Lower leg skin (tissue), 4 donors: ENCODE data around the gene TMEM187. TPM values are rescaled to one million over a fixed set of nuclear protein-coding genes. Genes with fewer than 3 reads are reported as not detected.

Experiments
- DNase-seq, 2 donors: peaks; one replicate each; pipeline ENCODE4 v3.0.0-alpha.2; 2019; ENCODE audit warnings: low spot score in 2 of 2
- H3K4me3 ChIP-seq: fragments of 200-600 bp; sonication (generic); 2 replicates; pipeline ENCODE4 v1.5.1; 2017; ENCODE audit warnings: mild to moderate bottlenecking, low read depth; ENCODE audit not compliant: poor library complexity, severe bottlenecking
- POLR2A ChIP-seq, 2 donors: fragments of 450-650 bp; IDR thresholded peaks; one replicate each; pipeline ENCODE4 v1.6.1; 2016 to 2017; ENCODE audit warnings: antibody characterized with exemption in 2 of 2, mild to moderate bottlenecking in 1 of 2, moderate library complexity in 1 of 2
- WGBS, 2 donors: methylation state at CpG; one replicate each; pipeline ENCODE4 v1.1.5; 2018; 5-methylcytosine and 5-hydroxymethylcytosine counted together
- intact Hi-C: fragments of 100-400 bp; cut with DNase I; formaldehyde crosslinking; loops from one replicate; pipeline ENCODE4 v1.15.0; 2023; ENCODE audit warnings: low total_unique reads
- total RNA-seq, 4 donors: library from RNA; depleted of rRNA; stranded (reverse); fragments of >200 nt; gene quantifications; one replicate each; pipeline ENCODE4 v1.1.0, GENCODE V29; 2016
- TF ChIP-seq, protein P1 (sequence below), 3 donors: fragments of 450-650 bp; IDR thresholded peaks; one replicate each; pipeline ENCODE4 v1.5.1; 2016; ENCODE audit warnings: antibody characterized with exemption in 3 of 3, mild to moderate bottlenecking in 3 of 3, moderate library complexity in 2 of 3

Gene TMEM187
- total RNA-seq, 4 donors from 2014 or later = 10.1 to 21.6 (median 14.4) TPM

DNA sequence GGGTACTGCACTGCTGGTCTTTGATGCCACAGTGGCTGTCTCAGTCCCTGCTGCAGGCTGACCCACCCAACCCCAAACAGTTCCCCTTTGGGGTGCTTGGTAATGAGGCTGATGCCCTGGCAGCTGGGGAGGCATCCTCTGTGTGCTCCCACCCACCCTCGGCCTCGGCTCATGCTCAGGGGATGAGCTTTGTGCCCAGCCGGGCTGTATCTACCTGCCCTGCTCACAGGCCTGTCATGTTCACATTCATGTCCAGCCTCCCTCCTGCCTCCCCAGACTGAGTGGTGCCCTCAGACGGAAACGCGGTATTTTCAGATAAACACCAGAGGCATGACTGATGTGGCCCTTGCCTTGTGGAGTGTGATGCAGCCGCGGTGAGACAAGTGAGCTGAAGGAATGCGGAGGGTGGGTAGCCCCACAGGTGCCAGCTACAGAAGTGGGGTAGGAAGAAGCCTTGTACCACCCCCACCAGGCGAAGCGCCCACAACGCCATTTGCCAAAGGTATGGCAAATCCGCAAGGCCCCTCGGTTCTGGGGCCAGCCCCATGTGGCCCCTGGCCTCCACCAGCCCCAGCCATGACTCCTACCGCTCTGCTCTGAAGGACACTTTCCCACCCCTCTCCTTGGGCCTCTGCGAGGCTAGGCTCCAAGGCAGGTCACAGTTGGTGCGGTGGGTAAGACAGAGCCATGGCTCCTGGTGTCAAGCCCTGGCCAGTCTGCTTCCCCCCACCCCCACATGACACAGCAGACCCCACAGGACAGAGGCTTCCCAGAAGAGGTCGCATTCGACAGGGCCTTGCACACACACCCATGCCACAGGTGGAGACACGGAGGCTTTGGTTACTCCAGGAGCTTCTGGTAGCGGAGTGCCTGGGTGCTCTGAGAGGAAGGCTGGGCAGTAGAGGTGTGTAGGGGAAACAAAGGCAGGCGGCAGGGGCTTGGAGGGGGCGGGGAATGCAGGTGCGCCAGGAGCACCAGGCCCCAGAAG lies 26.3 kb upstream of the TMEM187 start:
- TF ChIP-seq POLR2A (IDR thresholded peaks at IDR 0.05) = no peak
- TF ChIP-seq, protein P1, sequence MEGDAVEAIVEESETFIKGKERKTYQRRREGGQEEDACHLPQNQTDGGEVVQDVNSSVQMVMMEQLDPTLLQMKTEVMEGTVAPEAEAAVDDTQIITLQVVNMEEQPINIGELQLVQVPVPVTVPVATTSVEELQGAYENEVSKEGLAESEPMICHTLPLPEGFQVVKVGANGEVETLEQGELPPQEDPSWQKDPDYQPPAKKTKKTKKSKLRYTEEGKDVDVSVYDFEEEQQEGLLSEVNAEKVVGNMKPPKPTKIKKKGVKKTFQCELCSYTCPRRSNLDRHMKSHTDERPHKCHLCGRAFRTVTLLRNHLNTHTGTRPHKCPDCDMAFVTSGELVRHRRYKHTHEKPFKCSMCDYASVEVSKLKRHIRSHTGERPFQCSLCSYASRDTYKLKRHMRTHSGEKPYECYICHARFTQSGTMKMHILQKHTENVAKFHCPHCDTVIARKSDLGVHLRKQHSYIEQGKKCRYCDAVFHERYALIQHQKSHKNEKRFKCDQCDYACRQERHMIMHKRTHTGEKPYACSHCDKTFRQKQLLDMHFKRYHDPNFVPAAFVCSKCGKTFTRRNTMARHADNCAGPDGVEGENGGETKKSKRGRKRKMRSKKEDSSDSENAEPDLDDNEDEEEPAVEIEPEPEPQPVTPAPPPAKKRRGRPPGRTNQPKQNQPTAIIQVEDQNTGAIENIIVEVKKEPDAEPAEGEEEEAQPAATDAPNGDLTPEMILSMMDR (IDR thresholded peaks at IDR 0.05) = no peak
- 91 to 93% methylated on average over 5 to 24 of the region's 24 CpGs for WGBS, 2 donors
- intact Hi-C loops = no loop called here
- no peak for DNase-seq
- no peak overlapping the region for H3K4me3 ChIP-seq

DNA sequence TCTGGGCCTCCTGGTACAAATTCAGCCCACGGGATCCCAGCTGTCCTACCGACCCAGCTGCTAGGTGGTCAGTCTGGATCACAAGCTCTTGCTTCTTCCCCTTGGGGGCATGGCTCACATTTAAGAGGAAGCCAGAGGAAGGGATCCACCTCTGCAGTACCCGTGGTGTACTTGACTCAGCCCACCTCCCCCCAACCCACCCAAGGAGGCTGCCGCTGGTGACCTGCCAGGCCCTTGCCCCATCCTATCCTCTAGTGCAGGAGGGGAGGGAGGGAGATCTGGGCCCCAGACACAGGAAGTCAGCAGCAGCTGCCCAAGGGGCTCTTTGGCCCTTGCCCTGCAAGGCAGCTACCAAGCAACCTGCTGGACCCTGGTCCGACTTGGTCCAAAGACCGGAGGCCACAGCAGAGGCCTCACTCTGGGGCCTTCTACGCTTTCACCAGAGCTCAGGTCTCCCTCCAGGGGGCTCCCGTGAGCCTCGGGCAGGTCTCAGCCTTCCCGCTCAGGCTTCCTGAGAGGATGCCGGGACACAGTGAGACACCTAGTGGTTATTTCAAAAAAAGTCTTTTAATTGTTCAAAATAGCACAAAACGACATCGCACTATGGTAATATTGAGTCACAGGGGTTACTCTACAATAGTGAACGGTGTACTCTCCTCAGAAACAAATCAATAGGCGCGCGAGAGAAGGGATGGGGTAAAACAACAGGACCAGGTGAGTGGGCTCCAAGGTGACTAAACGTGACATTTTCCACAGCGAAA lies 25.4 kb upstream of the TMEM187 start:
- no peak overlapping the region for H3K4me3 ChIP-seq
- no peak for DNase-seq
- 34 to 57% methylated on average over 11 to 18 of the region's 19 CpGs for WGBS, 2 donors
- no peak for TF ChIP-seq POLR2A (IDR thresholded peaks at IDR 0.05)
- TF ChIP-seq, protein P1 (IDR thresholded peaks at IDR 0.05) = no peak
- intact Hi-C loops = no loop called here

DNA sequence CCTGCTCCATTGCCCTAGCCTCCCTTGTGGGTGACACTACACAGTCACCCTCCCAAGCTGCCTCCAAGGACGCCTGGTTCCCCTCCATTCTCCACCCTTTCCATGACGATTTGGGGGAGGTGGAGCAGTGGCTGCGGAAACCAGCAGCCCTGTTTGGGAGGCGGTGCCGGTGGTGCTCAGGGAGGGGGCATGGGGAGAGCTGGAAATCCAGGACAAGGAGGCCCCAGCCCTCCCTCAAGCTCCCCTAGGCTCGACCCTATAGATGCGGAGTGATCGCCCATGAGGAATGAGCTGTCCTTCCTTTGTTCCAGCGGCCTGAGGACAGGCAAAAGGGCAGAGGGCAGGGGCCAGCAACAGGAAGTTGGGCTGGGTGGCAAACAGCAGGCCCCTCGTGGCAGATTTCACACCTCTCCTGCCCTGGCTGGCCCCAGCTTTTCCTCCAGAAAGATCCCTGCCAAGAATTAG lies 24.5 kb upstream of the TMEM187 start:
- TF ChIP-seq POLR2A (IDR thresholded peaks at IDR 0.05) = no peak
- TF ChIP-seq, protein P1 (IDR thresholded peaks at IDR 0.05) = no peak
- WGBS, 2 donors = 66 to 81% methylated on average over 8 to 10 of the region's 10 CpGs
- no peak overlapping the region for H3K4me3 ChIP-seq
- no peak for DNase-seq
- intact Hi-C loops = no loop called here

DNA sequence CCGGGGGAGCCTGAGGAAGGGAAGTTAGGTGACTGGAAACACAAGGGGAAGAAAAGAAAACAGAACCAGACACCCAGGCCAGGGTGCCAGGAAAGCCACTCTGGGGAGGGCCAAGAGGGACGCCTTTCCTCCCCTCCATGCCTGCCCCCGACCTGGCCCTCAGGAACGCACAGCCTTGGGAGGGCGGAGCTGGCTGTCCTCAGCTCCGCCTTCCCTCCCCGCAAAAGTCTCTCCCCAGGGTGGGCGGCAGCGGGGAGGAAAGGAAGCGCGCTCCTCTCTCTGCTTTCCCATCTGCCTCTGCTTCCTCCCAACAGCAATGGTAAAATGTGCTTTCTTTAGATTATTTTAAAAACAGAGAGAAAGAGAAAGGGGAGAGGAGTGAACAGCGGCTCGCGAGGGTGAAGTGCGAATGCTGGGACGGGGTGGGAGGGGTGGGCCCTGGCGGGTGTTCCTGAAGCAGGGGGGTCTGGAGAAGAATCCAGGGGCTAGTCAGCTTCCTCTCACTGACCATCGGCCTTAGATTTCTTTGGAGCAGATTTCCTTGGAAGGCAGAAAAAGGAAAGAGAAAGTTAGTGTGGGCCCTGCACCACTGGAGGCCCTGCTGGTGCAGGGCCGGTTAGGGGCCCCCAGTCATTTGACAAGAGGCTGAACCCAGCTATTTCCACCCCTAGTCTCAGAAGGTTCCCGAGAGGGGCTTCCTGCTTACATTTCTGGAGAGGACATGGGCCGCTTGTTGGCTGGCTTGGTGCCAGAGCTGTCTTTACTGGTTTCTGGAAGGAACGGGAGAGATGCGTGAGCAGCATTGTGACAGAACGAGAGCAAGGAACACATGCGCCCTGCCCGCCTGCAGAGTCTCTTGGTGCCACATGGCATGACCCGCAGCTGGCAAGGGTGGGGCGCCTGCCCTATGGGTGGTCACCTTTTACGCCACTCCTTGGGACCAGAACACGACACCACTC lies 23.4 kb upstream of the TMEM187 start:
- no peak overlapping the region for H3K4me3 ChIP-seq
- no peak for DNase-seq
- intact Hi-C loops = no loop called here
- 67 to 80% methylated on average over 22 to 30 of the region's 30 CpGs for WGBS, 2 donors
- no peak for TF ChIP-seq POLR2A (IDR thresholded peaks at IDR 0.05)
- TF ChIP-seq, protein P1 (IDR thresholded peaks at IDR 0.05) = no peak

DNA sequence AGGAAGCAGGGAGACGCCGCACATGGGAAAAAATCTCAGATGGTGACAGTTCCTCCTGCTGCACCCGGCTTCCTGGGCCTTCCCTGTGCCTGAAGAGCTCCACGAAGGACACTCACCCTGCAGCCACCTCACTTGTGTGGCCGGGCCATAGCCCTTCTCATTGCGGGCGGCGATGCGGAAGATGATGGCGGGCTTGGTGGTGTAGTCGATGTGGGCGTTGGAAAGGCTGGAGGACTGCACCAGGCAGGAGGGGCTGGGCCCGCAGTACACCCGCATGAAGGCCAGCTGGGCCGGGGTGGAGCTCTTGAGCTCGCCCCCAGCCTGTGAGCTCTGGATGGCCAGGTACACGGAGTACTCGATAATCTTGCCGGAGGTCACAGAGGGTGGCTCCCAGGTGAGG lies 22.4 kb upstream of the TMEM187 start:
- 92 to 94% methylated on average over 12 to 19 of the region's 19 CpGs for WGBS, 2 donors
- no peak for DNase-seq
- no peak for TF ChIP-seq POLR2A (IDR thresholded peaks at IDR 0.05)
- H3K4me3 ChIP-seq = no peak overlapping the region
- intact Hi-C loops = loop anchor here (5.0 kb wide), 1 partner anchor 188 kb away; the partner anchor contains the start of gene PLXNB3
